ENCODE data around the gene RAB6B. TPM values are rescaled to one million over a fixed set of nuclear protein-coding genes. Genes with fewer than 3 reads are reported as not detected.
"Not testable (repeated sequence)": the region's sequence is repeated elsewhere in the genome, so short reads cannot be mapped to it uniquely, and the experiment has no call there.

Gene RAB6B
- total RNA-seq, 3 donors from 2014 or later, result 1.8 to 3.9 (median 3.4) TPM

DNA sequence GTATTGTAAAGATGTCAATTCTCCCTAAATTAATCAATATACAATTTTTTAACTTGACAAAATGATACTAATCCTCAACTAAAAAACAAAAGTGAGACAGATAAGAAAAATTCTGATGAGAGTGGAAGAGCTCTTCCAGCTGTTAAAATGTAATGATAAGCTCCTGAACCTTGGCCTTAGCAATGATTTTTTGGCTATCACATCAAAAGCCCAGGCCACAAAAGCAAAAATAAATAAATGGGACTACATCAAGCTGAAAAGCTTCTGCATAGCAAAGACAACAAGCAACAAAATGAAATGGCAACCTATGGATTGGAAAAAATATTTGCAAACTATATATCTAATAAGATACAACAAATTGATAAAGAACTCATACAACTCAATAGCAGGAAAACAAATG lies 114.1 kb downstream of the RAB6B start:
- TF ChIP-seq POLR2AphosphoS5 (IDR thresholded peaks at IDR 0.05) (no peak), POLR2A (IDR thresholded peaks at IDR 0.05) (no peak)
- TF ChIP-seq, protein P1, sequence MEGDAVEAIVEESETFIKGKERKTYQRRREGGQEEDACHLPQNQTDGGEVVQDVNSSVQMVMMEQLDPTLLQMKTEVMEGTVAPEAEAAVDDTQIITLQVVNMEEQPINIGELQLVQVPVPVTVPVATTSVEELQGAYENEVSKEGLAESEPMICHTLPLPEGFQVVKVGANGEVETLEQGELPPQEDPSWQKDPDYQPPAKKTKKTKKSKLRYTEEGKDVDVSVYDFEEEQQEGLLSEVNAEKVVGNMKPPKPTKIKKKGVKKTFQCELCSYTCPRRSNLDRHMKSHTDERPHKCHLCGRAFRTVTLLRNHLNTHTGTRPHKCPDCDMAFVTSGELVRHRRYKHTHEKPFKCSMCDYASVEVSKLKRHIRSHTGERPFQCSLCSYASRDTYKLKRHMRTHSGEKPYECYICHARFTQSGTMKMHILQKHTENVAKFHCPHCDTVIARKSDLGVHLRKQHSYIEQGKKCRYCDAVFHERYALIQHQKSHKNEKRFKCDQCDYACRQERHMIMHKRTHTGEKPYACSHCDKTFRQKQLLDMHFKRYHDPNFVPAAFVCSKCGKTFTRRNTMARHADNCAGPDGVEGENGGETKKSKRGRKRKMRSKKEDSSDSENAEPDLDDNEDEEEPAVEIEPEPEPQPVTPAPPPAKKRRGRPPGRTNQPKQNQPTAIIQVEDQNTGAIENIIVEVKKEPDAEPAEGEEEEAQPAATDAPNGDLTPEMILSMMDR (IDR thresholded peaks at IDR 0.05), result no peak
- no peaks in the 10 kb centered on the region for H3K36me3 ChIP-seq
- DNase-seq (ENCODE audit: low spot score in 2 of 2), result no peak
- intact Hi-C loops (cut with DNase I; ENCODE audit: low total_unique reads), result no loop called here
- no peaks in the 10 kb centered on the region for H3K4me1 ChIP-seq
- no peak overlapping the region for H3K4me3 ChIP-seq
- H3K27me3 ChIP-seq, result no peaks in the 10 kb centered on the region
- no peak overlapping the region for H3K27ac ChIP-seq
- H3K9me3 ChIP-seq, result no peaks in the 10 kb centered on the region

DNA sequence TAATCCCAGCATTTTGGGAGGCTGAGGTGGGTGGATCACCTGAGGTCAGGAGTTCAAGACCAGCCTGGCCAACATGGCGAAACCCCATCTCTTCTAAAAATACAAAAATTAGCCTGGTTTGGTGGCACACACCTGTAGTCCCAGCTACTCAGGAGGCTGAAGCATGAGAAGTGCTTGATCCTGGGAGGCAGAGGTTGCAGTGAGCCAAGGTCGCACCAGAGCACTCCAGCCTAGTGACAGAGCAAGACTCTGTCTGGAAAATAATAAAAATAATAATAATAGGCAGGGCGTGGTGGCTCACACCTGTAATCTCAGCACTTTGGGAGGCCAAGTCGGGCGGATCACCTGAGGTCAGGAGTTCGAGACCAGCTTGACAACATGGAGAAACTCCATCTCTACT lies 114.9 kb downstream of the RAB6B start:
- H3K4me1 ChIP-seq; DNase-seq (ENCODE audit: low spot score in 2 of 2); H3K36me3 ChIP-seq; H3K27me3 ChIP-seq; H3K4me3 ChIP-seq; H3K27ac ChIP-seq; H3K9me3 ChIP-seq; intact Hi-C loops (cut with DNase I; ENCODE audit: low total_unique reads): not testable (repeated sequence)

DNA sequence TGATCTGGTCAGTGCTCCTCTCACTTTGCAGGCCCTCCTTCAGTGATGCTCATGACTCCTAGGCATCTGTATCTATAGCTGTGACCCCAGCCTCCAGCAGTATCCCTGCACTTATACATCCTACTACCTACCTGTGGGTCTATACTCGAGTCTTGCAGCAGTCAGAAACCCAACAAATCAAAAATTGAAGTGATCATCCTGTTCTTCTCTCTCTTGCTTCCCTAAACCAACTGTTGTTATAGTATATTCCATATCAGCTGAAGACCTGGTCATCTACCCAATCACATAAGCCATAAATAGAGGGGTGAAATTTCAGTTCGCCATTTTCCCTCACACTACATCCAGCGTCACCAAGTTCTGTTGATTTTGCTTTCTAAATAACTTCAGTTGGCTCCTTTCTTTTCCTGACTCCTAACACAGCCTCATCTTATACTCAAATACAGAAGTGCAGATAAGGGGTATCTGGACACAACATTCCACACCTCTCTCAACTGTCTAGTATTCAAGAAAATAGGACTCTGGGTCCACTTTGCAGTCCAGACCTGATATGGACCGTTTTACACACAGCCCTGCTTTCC lies 116.0 kb downstream of the RAB6B start:
- no peak for DNase-seq (ENCODE audit: low spot score in 2 of 2)
- no peaks in the 10 kb centered on the region for H3K4me1 ChIP-seq
- no peaks in the 10 kb centered on the region for H3K36me3 ChIP-seq
- no peaks in the 10 kb centered on the region for H3K9me3 ChIP-seq
- no peak overlapping the region for H3K4me3 ChIP-seq
- no peaks in the 10 kb centered on the region for H3K27me3 ChIP-seq
- TF ChIP-seq POLR2AphosphoS5 (IDR thresholded peaks at IDR 0.05) (no peak), POLR2A (IDR thresholded peaks at IDR 0.05) (no peak)
- TF ChIP-seq, protein P1 (IDR thresholded peaks at IDR 0.05), result no peak
- no peak overlapping the region for H3K27ac ChIP-seq
- intact Hi-C loops (cut with DNase I; ENCODE audit: low total_unique reads), result no loop called here

DNA sequence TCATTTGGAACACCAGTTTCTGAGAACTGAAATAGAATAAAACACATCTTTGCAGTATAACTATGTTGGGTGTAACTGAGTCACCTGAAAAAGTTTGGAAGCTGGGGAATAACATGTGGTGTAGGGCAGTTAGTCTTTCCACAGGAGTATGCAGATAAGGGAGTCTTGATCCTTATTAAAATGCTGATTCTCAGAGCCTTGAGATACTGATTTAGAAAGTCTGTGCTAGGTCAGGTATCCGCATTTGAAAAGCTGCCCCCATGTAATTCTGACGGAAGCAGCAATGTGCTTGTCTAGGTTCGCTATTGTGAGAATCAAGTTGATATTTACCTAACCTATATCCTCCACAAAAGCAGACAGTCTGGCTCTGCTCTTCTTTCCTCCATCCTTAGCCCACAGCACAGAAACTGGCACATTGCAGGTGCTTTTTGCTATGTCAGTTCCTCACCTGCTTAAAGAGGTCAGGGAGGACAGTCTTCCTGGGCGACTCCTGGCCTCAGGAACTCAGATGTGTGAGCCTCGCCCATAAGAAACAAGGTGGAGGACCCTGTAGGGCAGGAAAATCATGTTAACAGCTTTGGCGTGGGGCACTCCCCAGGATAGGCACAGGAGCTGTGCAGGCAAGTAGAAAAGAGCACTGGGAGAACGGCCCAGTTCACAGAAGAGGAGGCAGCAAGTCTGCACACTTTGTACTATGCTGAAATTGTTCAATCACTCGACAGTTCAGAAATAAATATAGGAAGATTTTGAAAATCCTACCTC lies 117.7 kb downstream of the RAB6B start:
- TF ChIP-seq POLR2A (IDR thresholded peaks at IDR 0.05), result no peak
- TF ChIP-seq, protein P1 (IDR thresholded peaks at IDR 0.05), result no peak
- TF ChIP-seq POLR2AphosphoS5 (IDR thresholded peaks at IDR 0.05), result no peak
- Histone ChIP-seq H3K27ac (no peak overlapping the region), H3K9me3 (no peaks in the 10 kb centered on the region), H3K36me3 (no peaks in the 10 kb centered on the region), H3K4me3 (no peak overlapping the region), H3K4me1 (no peaks in the 10 kb centered on the region), H3K27me3 (no peaks in the 10 kb centered on the region)
- intact Hi-C loops (cut with DNase I; ENCODE audit: low total_unique reads), result no loop called here
- DNase-seq (ENCODE audit: low spot score in 2 of 2), result no peak

DNA sequence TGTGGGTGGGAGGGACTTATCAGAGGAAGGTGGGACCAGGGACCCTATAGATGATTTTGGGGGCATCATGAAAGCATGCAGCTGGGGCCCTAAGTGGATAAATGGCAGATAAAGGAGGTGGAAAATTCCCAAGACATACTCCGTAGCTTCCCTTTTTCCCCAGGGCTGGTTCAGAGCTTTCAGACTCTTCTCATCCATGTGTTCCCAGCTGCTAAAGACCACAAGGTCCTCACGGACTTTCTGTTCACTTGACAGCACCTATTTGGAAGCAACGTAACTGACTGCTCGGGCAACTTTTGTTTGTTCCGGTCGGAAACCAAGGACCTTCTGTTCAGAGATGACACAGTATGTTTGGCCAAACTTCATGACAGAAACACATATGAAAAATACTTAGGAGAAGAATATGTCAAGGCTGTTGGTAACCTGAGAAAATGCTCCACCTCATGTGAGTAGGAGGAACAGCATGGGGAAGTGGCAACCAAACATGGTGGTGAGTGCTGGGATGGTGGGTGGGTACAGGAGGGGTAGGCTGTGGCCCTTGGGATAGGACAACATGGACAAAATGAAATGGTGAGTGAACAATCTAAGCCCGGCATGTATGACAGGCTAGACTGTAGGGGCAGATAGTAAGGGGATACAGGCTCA lies 118.8 kb downstream of the RAB6B start:
- intact Hi-C loops (cut with DNase I; ENCODE audit: low total_unique reads), result no loop called here
- Histone ChIP-seq H3K4me3 (no peak overlapping the region), H3K9me3 (no peaks in the 10 kb centered on the region), H3K27me3 (no peaks in the 10 kb centered on the region), H3K4me1 (no peaks in the 10 kb centered on the region), H3K36me3 (no peaks in the 10 kb centered on the region), H3K27ac (no peak overlapping the region)
- TF ChIP-seq POLR2A (IDR thresholded peaks at IDR 0.05) (no peak), POLR2AphosphoS5 (IDR thresholded peaks at IDR 0.05) (no peak)
- TF ChIP-seq, protein P1 (IDR thresholded peaks at IDR 0.05), result no peak
- no peak for DNase-seq (ENCODE audit: low spot score in 2 of 2)

Measured in breast epithelium (tissue), 4 donors.